GM12878 (cell line): ENCODE results near the gene IL1RAPL1. TPM values are rescaled to one million over a fixed set of nuclear protein-coding genes. Genes with fewer than 3 reads are reported as not detected.

Experiments used
- ATAC-seq: fragments of 200-7000 bp; cut with Tn5 transposase; 3 replicates; pipeline ENCODE4 v1.9.1; 2020; ENCODE audit warnings: mild to moderate bottlenecking, moderate library complexity
- BruUV-seq: library from RNA; stranded (reverse); fragments of 400-500 nt; replicated peaks from 2 replicates; lab custom pipeline; 2021; lab: Mats Ljungman, UMichigan
- CTCF ChIA-PET: fragments of 300-600 bp; sonication (Branson Sonifier 250); formaldehyde crosslinking; extraction: SDS; loops from one replicate; lab custom pipeline; 2021; ENCODE audit warnings: inconsistent platforms; lab: Yijun Ruan, JAX
- POLR2A ChIA-PET: fragments of 350-600 bp; formaldehyde crosslinking; extraction: SDS; loops from one replicate; lab custom pipeline; 2021; ENCODE audit warnings: inconsistent platforms; lab: Charles Lee
- RAD21 ChIA-PET: fragments of 300-600 bp; sonication (Branson Sonifier 250); formaldehyde crosslinking; loops from one replicate; lab custom pipeline; 2023; ENCODE audit warnings: antibody characterized with exemption; ENCODE audit not compliant: unreplicated experiment; lab: Charles Lee
- SMC1A ChIA-PET: fragments of 300-600 bp; sonication (Branson Sonifier 250); formaldehyde crosslinking; loops from one replicate; lab custom pipeline; 2023; ENCODE audit not compliant: unreplicated experiment, uncharacterized antibody; lab: Charles Lee
- DNase-seq: peaks from one replicate; pipeline ENCODE4 v3.0.0-alpha.2; 2011; ENCODE audit warnings: low read depth, low spot score
- FAIRE-seq: peaks from 3 replicates; lab custom pipeline; 2011; peaks lifted over from hg19 to GRCh38; lab: Jason Lieb, UNC
- H2AFZ ChIP-seq: 2 replicates; pipeline ENCODE4 v1.6.0; 2011; ENCODE audit warnings: low read depth, low read length, control low read depth; ENCODE audit not compliant: control insufficient read depth
- H3K27ac ChIP-seq: 2 replicates; pipeline ENCODE4 v1.5.1; 2011; ENCODE audit warnings: control low read depth; ENCODE audit not compliant: control insufficient read depth, insufficient read depth
- H3K27me3 ChIP-seq, 2 experiments: replicated peaks in 1 of 2; 2 replicates each; pipeline versions ENCODE4 v1.6.0 to v1.6.1; 2011; ENCODE audit warnings: low read length in 1 of 2; ENCODE audit not compliant: control insufficient read depth in 2 of 2, insufficient read depth in 2 of 2
- H3K36me3 ChIP-seq, 2 experiments: 2 replicates each; pipeline ENCODE4 v1.5.1; 2011; ENCODE audit warnings: low read length in 1 of 2; ENCODE audit not compliant: control insufficient read depth in 2 of 2, insufficient read depth in 2 of 2
- H3K4me1 ChIP-seq: 2 replicates; pipeline ENCODE4 v1.6.1; 2011; ENCODE audit warnings: mild to moderate bottlenecking, low read length, moderate library complexity, mixed read lengths; ENCODE audit not compliant: control insufficient read depth, insufficient read depth
- H3K4me2 ChIP-seq: 2 replicates; pipeline ENCODE4 v1.6.0; 2011; ENCODE audit warnings: control low read depth; ENCODE audit not compliant: control insufficient read depth, insufficient read depth
- H3K4me3 ChIP-seq: fragments of 200-600 bp; sonication (generic); 2 replicates; pipeline ENCODE4 v1.5.1; 2016
- H3K79me2 ChIP-seq: 2 replicates; pipeline ENCODE4 v1.6.0; 2011; ENCODE audit warnings: low read length; ENCODE audit not compliant: control insufficient read depth, insufficient read depth
- H3K9ac ChIP-seq: 2 replicates; pipeline ENCODE4 v1.8.0; 2011; ENCODE audit warnings: low read length, control low read depth, mixed read lengths; ENCODE audit not compliant: control insufficient read depth, insufficient read depth
- H3K9me3 ChIP-seq: replicated peaks from 3 replicates; pipeline ENCODE4 v1.5.1; 2011; ENCODE audit warnings: mild to moderate bottlenecking, low read length; ENCODE audit not compliant: control insufficient read depth, insufficient read depth
- H4K20me1 ChIP-seq: 2 replicates; pipeline ENCODE4 v1.6.0; 2011; ENCODE audit not compliant: control insufficient read depth, insufficient read depth
- ESRRA ChIP-seq: IDR thresholded peaks from 2 replicates; pipeline ENCODE4 v1.6.1; 2012; ENCODE audit warnings: mild to moderate bottlenecking, low read length, improper control_type of control experiment
- EZH2 ChIP-seq: IDR thresholded peaks from 2 replicates; pipeline ENCODE4 v1.6.1; 2012; ENCODE audit warnings: low read depth, mild to moderate bottlenecking, control low read depth, inconsistent platforms, low read length, borderline replicate concordance; ENCODE audit not compliant: control insufficient read depth
- IKZF2 ChIP-seq, 2 experiments: fragments of 450-650 bp; IDR thresholded peaks; 2 replicates each; pipeline ENCODE4 v1.6.1; 2017; ENCODE audit warnings: mild to moderate bottlenecking in 2 of 2, moderate library complexity in 2 of 2
- SP1 ChIP-seq: IDR thresholded peaks from one replicate; pipeline ENCODE4 v1.6.1; 2011; ENCODE audit warnings: low read depth, low read length
- SPI1 ChIP-seq: IDR thresholded peaks from 2 replicates; pipeline ENCODE4 v1.6.1; 2011; ENCODE audit warnings: low read depth, mild to moderate bottlenecking, low read length, moderate library complexity, borderline replicate concordance; ENCODE audit not compliant: insufficient read depth
- WGBS: methylation state at CpG from one replicate; pipeline ENCODE4 v1.1.6; 2016; ENCODE audit warnings: low lambda C conversion rate; ENCODE audit not compliant: insufficient replicate concordance, insufficient coverage; ENCODE audit errors: missing lambda C conversion rate; 5-methylcytosine and 5-hydroxymethylcytosine counted together
- in situ Hi-C: fragments of 300-500 bp; cut with MboI; formaldehyde crosslinking; loops from 9 replicates; pipeline ENCODE4 v1.14.3; 2018; ENCODE audit warnings: mixed read lengths
- intact Hi-C: fragments of 100-400 bp; cut with micrococcal nuclease; formaldehyde crosslinking; loops from one replicate; pipeline ENCODE4 v1.14.2; 2022; ENCODE audit not compliant: unreplicated experiment
- polyA plus RNA-seq, 11 experiments: library from polyadenylated mRNA; depleted of rRNA in 4 of 11; unstranded in 6 of 11; stranded (reverse) in 5 of 11; fragments of >200 nt; fragmentation: Nextera tagmentation in 4 of 11; fragmentation: Illumina TruSeq in 1 of 11; extraction: Ambion mirVana in 4 of 11; extraction: Trizol in 1 of 11; gene quantifications; 1 replicate in 1 of 11; 2 replicates in 10 of 11; pipeline versions ENCODE4 v1.2.1 to v1.2.3, GENCODE V29; 2011 to 2016; ENCODE audit warnings: inconsistent platforms in 2 of 11, missing spikeins in 2 of 11, low read depth in 1 of 11
- total RNA-seq, 4 experiments: library from RNA; depleted of rRNA in 3 of 4; stranded (reverse); fragments of >200 nt in 3 of 4; fragmentation: Illumina TruSeq in 1 of 4; extraction: Trizol in 1 of 4; gene quantifications; 2 replicates each; pipeline versions ENCODE4 v1.2.1 to v1.2.3, GENCODE V29; 2013 to 2021
- TF ChIP-seq, protein P1 (sequence below): IDR thresholded peaks from 2 replicates; pipeline ENCODE4 v1.6.1; 2012; ENCODE audit warnings: low read depth, low read length, improper control_type of control experiment
- TF ChIP-seq, protein P2 (sequence below): fragments of 450-650 bp; formaldehyde crosslinking; IDR thresholded peaks from 2 replicates; pipeline ENCODE4 v1.5.0; 2022; ENCODE audit warnings: mild to moderate bottlenecking, missing genetic modification characterization
- TF ChIP-seq, protein P3 (sequence below): fragments of 450-650 bp; IDR thresholded peaks from 2 replicates; pipeline ENCODE4 v1.6.1; 2017; ENCODE audit warnings: borderline replicate concordance

Gene IL1RAPL1
- total and polyA plus RNA-seq, 10 of the 15 experiments (the other 5 are each of a cell fraction or from before 2014, with no cell fraction given), result not detected

DNA sequence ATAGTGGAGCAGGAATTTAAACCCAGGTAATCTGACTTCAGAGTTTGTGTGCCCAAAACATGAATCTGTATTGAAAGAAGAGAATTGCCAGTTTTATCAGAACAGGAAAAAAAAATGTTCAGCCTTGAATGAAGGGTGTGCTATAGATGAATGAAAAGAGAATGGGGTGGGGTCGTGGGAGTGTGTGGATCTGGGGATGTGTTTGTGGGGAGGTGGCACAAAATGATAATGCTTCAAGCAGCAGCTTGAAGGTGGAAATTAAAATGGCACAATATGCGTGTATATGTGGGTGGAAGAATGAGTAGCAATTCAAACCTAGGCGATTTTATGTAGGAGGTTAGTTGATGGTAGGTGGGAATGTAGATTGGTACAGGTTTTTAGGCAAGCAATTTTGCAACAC, 122.2 kb downstream of the IL1RAPL1 start:
- SMC1A ChIA-PET, result no interaction called here
- Histone ChIP-seq H3K79me2 (no peaks in the 10 kb centered on the region), H3K4me1 (no peaks in the 10 kb centered on the region), H3K4me3 (no peak overlapping the region), H3K27ac (no peak overlapping the region), H3K36me3 (no peaks in the 10 kb centered on the region), H3K27me3 (no peaks in the 10 kb centered on the region), H4K20me1 (no peaks in the 10 kb centered on the region), H2AFZ (no peak overlapping the region), H3K4me2 (no peak overlapping the region), H3K9me3 (no peaks in the 10 kb centered on the region), H3K9ac (no peak overlapping the region)
- no peak for DNase-seq
- FAIRE-seq, result no peak
- POLR2A ChIA-PET, result no interaction called here
- no peak for ATAC-seq
- intact Hi-C loops (no loop called here), in situ Hi-C loops (no loop called here)
- 27% methylated on average over 3 of the region's 3 CpGs for WGBS
- TF ChIP-seq IKZF2 (IDR thresholded peaks at IDR 0.05) (no peak), SPI1 (no peak), EZH2 (no peak), SP1 (no peak), ESRRA (no peak)
- TF ChIP-seq, protein P1, sequence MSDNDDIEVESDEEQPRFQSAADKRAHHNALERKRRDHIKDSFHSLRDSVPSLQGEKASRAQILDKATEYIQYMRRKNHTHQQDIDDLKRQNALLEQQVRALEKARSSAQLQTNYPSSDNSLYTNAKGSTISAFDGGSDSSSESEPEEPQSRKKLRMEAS, result no peak
- TF ChIP-seq, protein P2, sequence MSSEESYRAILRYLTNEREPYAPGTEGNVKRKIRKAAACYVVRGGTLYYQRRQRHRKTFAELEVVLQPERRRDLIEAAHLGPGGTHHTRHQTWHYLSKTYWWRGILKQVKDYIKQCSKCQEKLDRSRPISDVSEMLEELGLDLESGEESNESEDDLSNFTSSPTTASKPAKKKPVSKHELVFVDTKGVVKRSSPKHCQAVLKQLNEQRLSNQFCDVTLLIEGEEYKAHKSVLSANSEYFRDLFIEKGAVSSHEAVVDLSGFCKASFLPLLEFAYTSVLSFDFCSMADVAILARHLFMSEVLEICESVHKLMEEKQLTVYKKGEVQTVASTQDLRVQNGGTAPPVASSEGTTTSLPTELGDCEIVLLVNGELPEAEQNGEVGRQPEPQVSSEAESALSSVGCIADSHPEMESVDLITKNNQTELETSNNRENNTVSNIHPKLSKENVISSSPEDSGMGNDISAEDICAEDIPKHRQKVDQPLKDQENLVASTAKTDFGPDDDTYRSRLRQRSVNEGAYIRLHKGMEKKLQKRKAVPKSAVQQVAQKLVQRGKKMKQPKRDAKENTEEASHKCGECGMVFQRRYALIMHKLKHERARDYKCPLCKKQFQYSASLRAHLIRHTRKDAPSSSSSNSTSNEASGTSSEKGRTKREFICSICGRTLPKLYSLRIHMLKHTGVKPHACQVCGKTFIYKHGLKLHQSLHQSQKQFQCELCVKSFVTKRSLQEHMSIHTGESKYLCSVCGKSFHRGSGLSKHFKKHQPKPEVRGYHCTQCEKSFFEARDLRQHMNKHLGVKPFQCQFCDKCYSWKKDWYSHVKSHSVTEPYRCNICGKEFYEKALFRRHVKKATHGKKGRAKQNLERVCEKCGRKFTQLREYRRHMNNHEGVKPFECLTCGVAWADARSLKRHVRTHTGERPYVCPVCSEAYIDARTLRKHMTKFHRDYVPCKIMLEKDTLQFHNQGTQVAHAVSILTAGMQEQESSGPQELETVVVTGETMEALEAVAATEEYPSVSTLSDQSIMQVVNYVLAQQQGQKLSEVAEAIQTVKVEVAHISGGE (CRISPR knock-in tag), result no peak
- TF ChIP-seq, protein P3, sequence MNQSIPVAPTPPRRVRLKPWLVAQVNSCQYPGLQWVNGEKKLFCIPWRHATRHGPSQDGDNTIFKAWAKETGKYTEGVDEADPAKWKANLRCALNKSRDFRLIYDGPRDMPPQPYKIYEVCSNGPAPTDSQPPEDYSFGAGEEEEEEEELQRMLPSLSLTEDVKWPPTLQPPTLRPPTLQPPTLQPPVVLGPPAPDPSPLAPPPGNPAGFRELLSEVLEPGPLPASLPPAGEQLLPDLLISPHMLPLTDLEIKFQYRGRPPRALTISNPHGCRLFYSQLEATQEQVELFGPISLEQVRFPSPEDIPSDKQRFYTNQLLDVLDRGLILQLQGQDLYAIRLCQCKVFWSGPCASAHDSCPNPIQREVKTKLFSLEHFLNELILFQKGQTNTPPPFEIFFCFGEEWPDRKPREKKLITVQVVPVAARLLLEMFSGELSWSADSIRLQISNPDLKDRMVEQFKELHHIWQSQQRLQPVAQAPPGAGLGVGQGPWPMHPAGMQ, result no peak
- no TSS peak for BruUV-seq
- CTCF ChIA-PET, result no interaction called here
- RAD21 ChIA-PET, result no interaction called here
